ENCODE results near the gene LPIN2. TPM values are rescaled to one million over a fixed set of nuclear protein-coding genes. Genes with fewer than 3 reads are reported as not detected.

The LPIN2 gene
- total RNA-seq, 1 experiment from 2014 or later: 10.4 TPM

GRCh38 chr18:2967357-2967756, 45.6 kb downstream of the LPIN2 start:
- DNase-seq (ENCODE audit: extremely low read depth, low read depth): no peak

- no peak for DNase-seq (ENCODE audit: extremely low read depth, low read depth)
Measured at GRCh38 chr18:2966560-2966959, 46.4 kb downstream of the LPIN2 start.

- DNase-seq (ENCODE audit: extremely low read depth, low read depth): no peak
Measured at GRCh38 chr18:2965797-2966196, 47.1 kb downstream of the LPIN2 start.

- DNase-seq (ENCODE audit: extremely low read depth, low read depth): no peak
Measured at GRCh38 chr18:2964361-2965010, 48.5 kb downstream of the LPIN2 start.

Small RNAs within 50 kb of the gene (small RNA-seq; reads per million reads assigned to genes)
- 0 to 0.04 reads per million in 2 experiments for gene RF00156

Other genes with a start within 250 kb of the LPIN2 start
- 0.12 and 0.17 TPM in 2 replicates for gene EMILIN2, start 166.1 kb downstream of the LPIN2 start, total RNA-seq (2014; rRNA removed; shearing (Covaris generic))
- 0.10 and 0.32 TPM in 2 replicates for gene MYOM1, start 206.8 kb upstream of the LPIN2 start, total RNA-seq (2014; rRNA removed; shearing (Covaris generic))
- gene MYL12A, start 234.7 kb upstream of the LPIN2 start, total RNA-seq (2014; rRNA removed; shearing (Covaris generic)): 644 and 647 TPM in 2 replicates
- gene MYL12B, start 249.0 kb upstream of the LPIN2 start, total RNA-seq (2014; rRNA removed; shearing (Covaris generic)): 410 and 432 TPM in 2 replicates